SU-DHL-6 (cell line): ENCODE results near the gene FBN1.

ENCODE experiments used
- H2AFZ ChIP-seq: fragments of 200-600 bp; sonication (generic); 2 replicates; pipeline ENCODE4 v1.6.1; 2014; ENCODE audit warnings: low read depth, mild to moderate bottlenecking, moderate library complexity, mixed read lengths, antibody characterized with exemption, low read length; ENCODE audit not compliant: severe bottlenecking
- H3F3A ChIP-seq: fragments of 200-600 bp; shearing (Covaris generic); 2 replicates; pipeline ENCODE4 v1.6.0; 2016; ENCODE audit warnings: antibody characterized with exemption, mild to moderate bottlenecking; ENCODE audit not compliant: insufficient read depth
- H3K27ac ChIP-seq: fragments of 200-600 bp; sonication (generic); 2 replicates; pipeline ENCODE4 v1.5.1; 2016; ENCODE audit warnings: low read depth, mild to moderate bottlenecking, low read length, moderate library complexity, mixed read lengths
- H3K27me3 ChIP-seq: fragments of 200-600 bp; sonication (generic), shearing (Covaris generic); 2 replicates; pipeline ENCODE4 v1.6.0; 2014; ENCODE audit warnings: mild to moderate bottlenecking, low read length
- H3K36me3 ChIP-seq: fragments of 200-600 bp; sonication (generic); 2 replicates; pipeline ENCODE4 v1.6.1; 2014; ENCODE audit warnings: mild to moderate bottlenecking, low read length, mixed read lengths
- H3K4me2 ChIP-seq: fragments of 300-600, 200-600 bp; shearing (Covaris generic), sonication (generic); 2 replicates; pipeline ENCODE4 v1.6.0; 2014; ENCODE audit warnings: low read length, low read depth, mild to moderate bottlenecking; ENCODE audit not compliant: poor library complexity, severe bottlenecking
- H3K4me3 ChIP-seq: fragments of 200-600 bp; sonication (generic); 2 replicates; pipeline ENCODE4 v1.5.1; 2014; ENCODE audit warnings: antibody characterized with exemption, low read length, mild to moderate bottlenecking, mixed read lengths; ENCODE audit not compliant: insufficient read depth, poor library complexity, severe bottlenecking
- H3K79me2 ChIP-seq: fragments of 200-600 bp; sonication (generic); 2 replicates; pipeline ENCODE4 v1.6.1; 2014; ENCODE audit warnings: mild to moderate bottlenecking, low read length, moderate library complexity; ENCODE audit not compliant: insufficient read depth
- H3K9ac ChIP-seq: fragments of 200-600 bp; sonication (generic); 2 replicates; pipeline ENCODE4 v1.7.0; 2014; ENCODE audit warnings: mild to moderate bottlenecking, low read length
- H3K9me2 ChIP-seq: fragments of 200-600 bp; sonication (generic); replicated peaks from 2 replicates; pipeline ENCODE4 v1.6.1; 2014; ENCODE audit warnings: low read length; ENCODE audit not compliant: insufficient read depth
- H3K9me3 ChIP-seq: fragments of 200-600 bp; sonication (generic); 2 replicates; pipeline ENCODE4 v1.6.1; 2014; ENCODE audit warnings: low read length, mixed read lengths; ENCODE audit not compliant: insufficient read depth
- H4K20me1 ChIP-seq: fragments of 200-600 bp; sonication (generic); 2 replicates; pipeline ENCODE4 v1.6.1; 2014; ENCODE audit warnings: low read depth, mild to moderate bottlenecking, antibody characterized with exemption, low read length, moderate library complexity, mixed read lengths
- CTCF ChIP-seq: fragments of 200-600 bp; sonication (generic); IDR thresholded peaks from one replicate; pipeline ENCODE4 v1.5.1; 2017; ENCODE audit warnings: antibody characterized with exemption, mild to moderate bottlenecking, low read length, moderate library complexity; ENCODE audit not compliant: insufficient read depth, poor library complexity, severe bottlenecking
- EZH2phosphoT487 ChIP-seq: fragments of 200-600 bp; sonication (generic), shearing (Covaris generic); conservative IDR thresholded peaks from 2 replicates; pipeline ENCODE4 v1.6.1; 2018; ENCODE audit warnings: mild to moderate bottlenecking, antibody characterized with exemption, low read length, moderate library complexity, mixed read lengths

The FBN1 gene

DNA sequence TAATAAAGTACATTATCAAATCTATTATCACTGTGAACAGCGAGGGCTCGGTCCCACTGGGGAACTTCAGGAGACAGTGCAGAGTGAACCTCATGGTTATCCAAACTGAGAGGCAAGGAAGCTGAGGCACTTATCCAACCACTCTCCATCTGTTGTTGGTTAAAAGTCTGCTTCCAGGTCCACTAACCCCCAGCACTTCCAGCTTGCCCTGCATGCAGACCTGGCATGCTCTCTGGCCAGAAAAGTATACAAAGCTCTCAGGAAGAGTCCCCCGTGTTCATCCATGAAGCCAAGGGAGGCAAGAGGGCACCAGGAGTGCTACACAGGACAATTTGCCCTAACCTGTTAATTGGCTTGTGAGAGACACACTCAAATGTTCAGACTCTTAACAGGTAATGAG is 36.0 kb downstream of the FBN1 start:
- Histone ChIP-seq H3K79me2 (no peaks in the 10 kb centered on the region), H3K36me3 (no peaks in the 10 kb centered on the region), H3K4me3 (no peak overlapping the region), H3K27me3 (no peaks in the 10 kb centered on the region), H3K9ac (no peak overlapping the region), H3F3A (no peaks in the 10 kb centered on the region), H3K4me2 (no peak overlapping the region), H4K20me1 (no peaks in the 10 kb centered on the region), H3K9me2 (no peaks in the 10 kb centered on the region), H3K27ac (no peak overlapping the region), H2AFZ (no peak overlapping the region), H3K9me3 (no peaks in the 10 kb centered on the region)
- TF ChIP-seq EZH2phosphoT487 (no peak), CTCF (no peak)

- H3K27me3 ChIP-seq: no peaks in the 10 kb centered on the region
- H3K27ac ChIP-seq: no peak overlapping the region
- no peak overlapping the region for H3K4me3 ChIP-seq
- no peaks in the 10 kb centered on the region for H3K9me3 ChIP-seq
- H3K9me2 ChIP-seq: no peaks in the 10 kb centered on the region
- no peaks in the 10 kb centered on the region for H3K79me2 ChIP-seq
- no peaks in the 10 kb centered on the region for H3F3A ChIP-seq
- no peak overlapping the region for H2AFZ ChIP-seq
- TF ChIP-seq EZH2phosphoT487: no peak
- TF ChIP-seq CTCF: no peak
- no peak overlapping the region for H3K9ac ChIP-seq
- H4K20me1 ChIP-seq: no peaks in the 10 kb centered on the region
- no peak overlapping the region for H3K4me2 ChIP-seq
- no peaks in the 10 kb centered on the region for H3K36me3 ChIP-seq
Observed at GRCh38 chr15:48607846-48608245, 37.7 kb downstream of the FBN1 start.

DNA sequence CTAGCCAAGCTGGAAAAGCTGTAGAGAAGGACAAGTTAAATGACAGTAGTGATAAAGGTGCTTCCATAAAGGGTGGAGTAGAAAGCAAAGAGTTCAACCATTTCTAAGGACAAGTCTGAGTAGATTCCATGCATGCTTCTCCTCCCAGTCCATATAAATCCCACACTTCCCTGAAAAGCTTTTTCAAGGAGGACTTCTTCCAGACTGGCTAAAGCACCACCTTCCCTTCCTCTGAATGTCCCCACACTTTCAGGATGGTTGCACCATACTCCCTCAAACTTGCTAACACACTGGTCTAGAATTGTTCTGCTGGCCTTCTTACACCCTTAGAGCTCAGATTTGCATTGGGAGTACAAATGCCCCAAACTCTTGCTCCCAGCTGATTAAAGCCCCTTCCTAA is 40.9 kb downstream of the FBN1 start:
- H3K27ac ChIP-seq: no peak overlapping the region
- H3F3A ChIP-seq: no peaks in the 10 kb centered on the region
- H2AFZ ChIP-seq: no peak overlapping the region
- H3K36me3 ChIP-seq: no peaks in the 10 kb centered on the region
- H3K9me2 ChIP-seq: no peaks in the 10 kb centered on the region
- H3K79me2 ChIP-seq: no peaks in the 10 kb centered on the region
- no peak overlapping the region for H3K4me3 ChIP-seq
- H3K4me2 ChIP-seq: no peak overlapping the region
- H4K20me1 ChIP-seq: no peaks in the 10 kb centered on the region
- no peaks in the 10 kb centered on the region for H3K9me3 ChIP-seq
- no peaks in the 10 kb centered on the region for H3K27me3 ChIP-seq
- no peak for TF ChIP-seq EZH2phosphoT487
- TF ChIP-seq CTCF: no peak
- no peak overlapping the region for H3K9ac ChIP-seq

DNA sequence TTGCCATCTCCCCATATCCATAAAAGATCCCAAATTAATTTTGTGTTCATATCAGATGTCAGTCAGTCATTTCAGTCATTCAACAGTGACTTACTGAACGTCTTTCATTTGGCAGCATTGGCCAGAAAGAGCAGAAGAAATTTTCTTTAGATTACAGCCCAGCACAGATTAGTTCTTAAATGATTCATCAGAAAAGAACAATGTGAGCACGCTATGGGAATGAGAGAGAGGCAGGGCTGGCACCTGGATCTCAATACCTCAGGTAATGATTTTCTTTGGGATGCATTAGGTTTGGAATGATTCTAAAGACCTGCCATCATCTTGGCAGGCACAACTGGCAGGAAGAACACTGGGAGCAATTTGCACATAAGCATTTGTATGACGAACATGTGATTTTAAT is 41.6 kb downstream of the FBN1 start:
- Histone ChIP-seq H3K4me3 (no peak overlapping the region), H3K79me2 (no peaks in the 10 kb centered on the region), H3K9ac (no peak overlapping the region), H3F3A (no peaks in the 10 kb centered on the region), H4K20me1 (no peaks in the 10 kb centered on the region), H3K9me3 (no peaks in the 10 kb centered on the region), H3K27me3 (no peaks in the 10 kb centered on the region), H3K4me2 (no peak overlapping the region), H3K9me2 (no peaks in the 10 kb centered on the region), H3K27ac (no peak overlapping the region), H3K36me3 (no peaks in the 10 kb centered on the region), H2AFZ (no peak overlapping the region)
- TF ChIP-seq EZH2phosphoT487: no peak
- TF ChIP-seq CTCF: no peak
